HepG2 (cell line): ENCODE measurements around the gene CCDC142. TPM values are rescaled to one million over a fixed set of nuclear protein-coding genes. Genes with fewer than 3 reads are reported as not detected.

ENCODE experiments used
- AGO1 ChIP-seq: fragments of 200-400 bp; formaldehyde crosslinking; IDR thresholded peaks from 2 replicates; pipeline ENCODE4 v1.6.1; 2017; ENCODE audit warnings: mild to moderate bottlenecking, low read depth, low read length, moderate library complexity; ENCODE audit not compliant: poor library complexity, severe bottlenecking
- CBX5 ChIP-seq: sonication (generic); formaldehyde crosslinking; IDR thresholded peaks from 2 replicates; pipeline ENCODE4 v1.4.0; 2020; ENCODE audit warnings: missing genetic modification reagents, borderline replicate concordance
- FIP1L1 ChIP-seq: fragments of 200-400 bp; formaldehyde crosslinking; IDR thresholded peaks from 2 replicates; pipeline ENCODE4 v1.6.1; 2018; ENCODE audit warnings: low read depth, mild to moderate bottlenecking, low read length, moderate library complexity, borderline replicate concordance; ENCODE audit not compliant: insufficient read depth
- GTF2F1 ChIP-seq: fragments of 150-350 bp; IDR thresholded peaks from 2 replicates; pipeline ENCODE4 v1.6.1; 2014; ENCODE audit warnings: low read length
- HNRNPLL ChIP-seq: fragments of 200-400 bp; formaldehyde crosslinking; IDR thresholded peaks from 2 replicates; pipeline ENCODE4 v1.6.1; 2017; ENCODE audit warnings: mild to moderate bottlenecking, low read depth, low read length; ENCODE audit not compliant: poor library complexity, severe bottlenecking
- KLF16 ChIP-seq, 2 experiments: sonication (generic) in 1 of 2; formaldehyde crosslinking in 1 of 2; IDR thresholded peaks; 2 replicates each; pipeline versions ENCODE4 v1.6.1 to v1.8.0; 2016 to 2023; ENCODE audit warnings: missing genetic modification reagents in 2 of 2, missing compliant biosample characterization in 1 of 2
- RBM39 ChIP-seq: fragments of 200-400 bp; formaldehyde crosslinking; IDR thresholded peaks from one replicate; pipeline ENCODE4 v1.6.1; 2018; ENCODE audit warnings: antibody characterized with exemption, mild to moderate bottlenecking, low read depth, low read length; ENCODE audit not compliant: poor library complexity, severe bottlenecking
- SUZ12 ChIP-seq: fragments of 150-350 bp; IDR thresholded peaks from 2 replicates; pipeline ENCODE4 v1.6.1; 2014; ENCODE audit warnings: low read depth, low read length
- TAF1 ChIP-seq: sonication (generic); formaldehyde crosslinking; IDR thresholded peaks from 2 replicates; pipeline ENCODE4 v1.4.0; 2020; ENCODE audit warnings: missing genetic modification reagents
- TBX2 ChIP-seq: sonication (generic); formaldehyde crosslinking; IDR thresholded peaks from 2 replicates; pipeline ENCODE4 v1.5.0; 2020; ENCODE audit warnings: missing genetic modification reagents, mild to moderate bottlenecking, borderline replicate concordance
- ZFX ChIP-seq: sonication (generic); formaldehyde crosslinking; IDR thresholded peaks from 2 replicates; pipeline ENCODE4 v1.4.0; 2020; ENCODE audit warnings: mild to moderate bottlenecking, low read depth, missing genetic modification reagents, moderate library complexity
- ZNF160 ChIP-seq: sonication (generic); formaldehyde crosslinking; IDR thresholded peaks from 2 replicates; pipeline ENCODE4 v1.8.0; 2022; ENCODE audit warnings: mild to moderate bottlenecking, inconsistent platforms, missing genetic modification reagents
- ZNF468 ChIP-seq: sonication (generic); formaldehyde crosslinking; IDR thresholded peaks from 2 replicates; pipeline ENCODE4 v1.8.0; 2022; ENCODE audit warnings: mild to moderate bottlenecking, moderate library complexity, missing genetic modification reagents
- ZNF703 ChIP-seq: sonication (generic); formaldehyde crosslinking; IDR thresholded peaks from 2 replicates; pipeline ENCODE4 v1.5.1; 2020; ENCODE audit warnings: missing genetic modification reagents, mild to moderate bottlenecking, moderate library complexity, borderline replicate concordance
- polyA plus RNA-seq, 8 experiments: library from polyadenylated mRNA; depleted of rRNA in 3 of 8; stranded (reverse) in 7 of 8; unstranded in 1 of 8; fragments of >200 nt; fragmentation: Illumina TruSeq in 4 of 8; extraction: Trizol in 4 of 8; gene quantifications; 2 replicates each; pipeline versions ENCODE4 v1.2.1 to v1.2.3, GENCODE V29; 2011 to 2016; ENCODE audit warnings: low read depth in 4 of 8, missing spikeins in 1 of 8, mixed read lengths in 1 of 8; ENCODE audit not compliant: insufficient read depth in 1 of 8
- total RNA-seq, 5 experiments: library from RNA; depleted of rRNA; stranded (reverse); fragments of >200 nt; fragmentation: Illumina TruSeq; extraction: Trizol; gene quantifications; 2 replicates each; pipeline ENCODE4 v1.2.3, GENCODE V29; 2016; ENCODE audit warnings: low read depth in 1 of 5
- TF ChIP-seq, protein P1 (sequence below): sonication (generic); formaldehyde crosslinking; conservative IDR thresholded peaks from 2 replicates; pipeline ENCODE4 v1.8.1; 2023; ENCODE audit warnings: missing genetic modification reagents
- TF ChIP-seq, protein P2 (sequence below): sonication (generic); formaldehyde crosslinking; IDR thresholded peaks from 2 replicates; pipeline ENCODE4 v1.4.0; 2020; ENCODE audit warnings: missing genetic modification reagents
- TF ChIP-seq, protein P3 (sequence below): sonication (generic); formaldehyde crosslinking; IDR thresholded peaks from 2 replicates; pipeline ENCODE4 v1.4.0; 2020; ENCODE audit warnings: missing genetic modification reagents
- TF ChIP-seq, protein P4 (sequence below): sonication (generic); formaldehyde crosslinking; IDR thresholded peaks from 2 replicates; pipeline ENCODE4 v1.8.1; 2022; ENCODE audit warnings: low read depth, mild to moderate bottlenecking, missing genetic modification reagents
- TF ChIP-seq, protein P5 (sequence below): sonication (generic); formaldehyde crosslinking; IDR thresholded peaks from 2 replicates; pipeline ENCODE4 v1.4.0; 2020; ENCODE audit warnings: missing genetic modification reagents

Gene CCDC142
- total and polyA plus RNA-seq, 2 of the 13 experiments (the other 11 are each of a cell fraction or from before 2014, with no cell fraction given) = 14.7 to 30.4 TPM

GRCh38 chr2:74461187-74462053 is 21.4 kb downstream of the CCDC142 start (continued):
- TF ChIP-seq FIP1L1 = 0 out of 2 replicates have a peak, but pooled peaks have one; percentile 27
- TF ChIP-seq AGO1 = peak; percentile 93
- TF ChIP-seq, protein P1, sequence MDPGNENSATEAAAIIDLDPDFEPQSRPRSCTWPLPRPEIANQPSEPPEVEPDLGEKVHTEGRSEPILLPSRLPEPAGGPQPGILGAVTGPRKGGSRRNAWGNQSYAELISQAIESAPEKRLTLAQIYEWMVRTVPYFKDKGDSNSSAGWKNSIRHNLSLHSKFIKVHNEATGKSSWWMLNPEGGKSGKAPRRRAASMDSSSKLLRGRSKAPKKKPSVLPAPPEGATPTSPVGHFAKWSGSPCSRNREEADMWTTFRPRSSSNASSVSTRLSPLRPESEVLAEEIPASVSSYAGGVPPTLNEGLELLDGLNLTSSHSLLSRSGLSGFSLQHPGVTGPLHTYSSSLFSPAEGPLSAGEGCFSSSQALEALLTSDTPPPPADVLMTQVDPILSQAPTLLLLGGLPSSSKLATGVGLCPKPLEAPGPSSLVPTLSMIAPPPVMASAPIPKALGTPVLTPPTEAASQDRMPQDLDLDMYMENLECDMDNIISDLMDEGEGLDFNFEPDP (CRISPR knock-in tag) = no peak
- TF ChIP-seq HNRNPLL = peak; percentile 20
- 0 out of 2 replicates have a peak, but pooled peaks have one; percentile 59 for TF ChIP-seq ZNF468
- TF ChIP-seq ZNF160 (CRISPR knock-in tag) = no peak
- TF ChIP-seq GTF2F1 = no peak
- no peak for TF ChIP-seq RBM39
- TF ChIP-seq TBX2 (CRISPR knock-in tag) = 0 out of 2 replicates have a peak, but pooled peaks have one; percentile 3
- TF ChIP-seq, protein P2, sequence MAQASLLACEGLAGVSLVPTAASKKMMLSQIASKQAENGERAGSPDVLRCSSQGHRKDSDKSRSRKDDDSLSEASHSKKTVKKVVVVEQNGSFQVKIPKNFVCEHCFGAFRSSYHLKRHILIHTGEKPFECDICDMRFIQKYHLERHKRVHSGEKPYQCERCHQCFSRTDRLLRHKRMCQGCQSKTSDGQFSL = no peak
- peak; percentile 23; the same call in 1 of the 2 replicates for TF ChIP-seq CBX5 (CRISPR knock-in tag)
- TF ChIP-seq, protein P3, sequence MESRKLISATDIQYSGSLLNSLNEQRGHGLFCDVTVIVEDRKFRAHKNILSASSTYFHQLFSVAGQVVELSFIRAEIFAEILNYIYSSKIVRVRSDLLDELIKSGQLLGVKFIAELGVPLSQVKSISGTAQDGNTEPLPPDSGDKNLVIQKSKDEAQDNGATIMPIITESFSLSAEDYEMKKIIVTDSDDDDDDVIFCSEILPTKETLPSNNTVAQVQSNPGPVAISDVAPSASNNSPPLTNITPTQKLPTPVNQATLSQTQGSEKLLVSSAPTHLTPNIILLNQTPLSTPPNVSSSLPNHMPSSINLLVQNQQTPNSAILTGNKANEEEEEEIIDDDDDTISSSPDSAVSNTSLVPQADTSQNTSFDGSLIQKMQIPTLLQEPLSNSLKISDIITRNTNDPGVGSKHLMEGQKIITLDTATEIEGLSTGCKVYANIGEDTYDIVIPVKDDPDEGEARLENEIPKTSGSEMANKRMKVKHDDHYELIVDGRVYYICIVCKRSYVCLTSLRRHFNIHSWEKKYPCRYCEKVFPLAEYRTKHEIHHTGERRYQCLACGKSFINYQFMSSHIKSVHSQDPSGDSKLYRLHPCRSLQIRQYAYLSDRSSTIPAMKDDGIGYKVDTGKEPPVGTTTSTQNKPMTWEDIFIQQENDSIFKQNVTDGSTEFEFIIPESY (CRISPR knock-in tag) = peak; percentile 99
- no peak for TF ChIP-seq SUZ12
- TF ChIP-seq, protein P4, sequence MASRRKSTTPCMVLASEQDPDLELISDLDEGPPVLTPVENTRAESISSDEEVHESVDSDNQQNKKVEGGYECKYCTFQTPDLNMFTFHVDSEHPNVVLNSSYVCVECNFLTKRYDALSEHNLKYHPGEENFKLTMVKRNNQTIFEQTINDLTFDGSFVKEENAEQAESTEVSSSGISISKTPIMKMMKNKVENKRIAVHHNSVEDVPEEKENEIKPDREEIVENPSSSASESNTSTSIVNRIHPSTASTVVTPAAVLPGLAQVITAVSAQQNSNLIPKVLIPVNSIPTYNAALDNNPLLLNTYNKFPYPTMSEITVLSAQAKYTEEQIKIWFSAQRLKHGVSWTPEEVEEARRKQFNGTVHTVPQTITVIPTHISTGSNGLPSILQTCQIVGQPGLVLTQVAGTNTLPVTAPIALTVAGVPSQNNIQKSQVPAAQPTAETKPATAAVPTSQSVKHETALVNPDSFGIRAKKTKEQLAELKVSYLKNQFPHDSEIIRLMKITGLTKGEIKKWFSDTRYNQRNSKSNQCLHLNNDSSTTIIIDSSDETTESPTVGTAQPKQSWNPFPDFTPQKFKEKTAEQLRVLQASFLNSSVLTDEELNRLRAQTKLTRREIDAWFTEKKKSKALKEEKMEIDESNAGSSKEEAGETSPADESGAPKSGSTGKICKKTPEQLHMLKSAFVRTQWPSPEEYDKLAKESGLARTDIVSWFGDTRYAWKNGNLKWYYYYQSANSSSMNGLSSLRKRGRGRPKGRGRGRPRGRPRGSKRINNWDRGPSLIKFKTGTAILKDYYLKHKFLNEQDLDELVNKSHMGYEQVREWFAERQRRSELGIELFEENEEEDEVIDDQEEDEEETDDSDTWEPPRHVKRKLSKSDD (CRISPR knock-in tag) = peak; percentile 43; the same call in 1 of the 2 replicates
- TF ChIP-seq ZNF703 (CRISPR knock-in tag) = no peak
- no peak for TF ChIP-seq TAF1 (CRISPR knock-in tag)
- TF ChIP-seq, protein P5, sequence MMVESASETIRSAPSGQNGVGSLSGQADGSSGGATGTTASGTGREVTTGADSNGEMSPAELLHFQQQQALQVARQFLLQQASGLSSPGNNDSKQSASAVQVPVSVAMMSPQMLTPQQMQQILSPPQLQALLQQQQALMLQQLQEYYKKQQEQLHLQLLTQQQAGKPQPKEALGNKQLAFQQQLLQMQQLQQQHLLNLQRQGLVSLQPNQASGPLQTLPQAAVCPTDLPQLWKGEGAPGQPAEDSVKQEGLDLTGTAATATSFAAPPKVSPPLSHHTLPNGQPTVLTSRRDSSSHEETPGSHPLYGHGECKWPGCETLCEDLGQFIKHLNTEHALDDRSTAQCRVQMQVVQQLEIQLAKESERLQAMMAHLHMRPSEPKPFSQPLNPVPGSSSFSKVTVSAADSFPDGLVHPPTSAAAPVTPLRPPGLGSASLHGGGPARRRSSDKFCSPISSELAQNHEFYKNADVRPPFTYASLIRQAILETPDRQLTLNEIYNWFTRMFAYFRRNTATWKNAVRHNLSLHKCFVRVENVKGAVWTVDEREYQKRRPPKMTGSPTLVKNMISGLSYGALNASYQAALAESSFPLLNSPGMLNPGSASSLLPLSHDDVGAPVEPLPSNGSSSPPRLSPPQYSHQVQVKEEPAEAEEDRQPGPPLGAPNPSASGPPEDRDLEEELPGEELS (CRISPR knock-in tag) = no peak
- TF ChIP-seq KLF16 (CRISPR knock-in tag; IDR thresholded peaks at IDR 0.05) = no peak
- no peak for TF ChIP-seq ZFX (CRISPR knock-in tag)
